NCI-H446 (cell line): Measurements from ENCODE around the gene LTN1.
"Not testable (repeated sequence)": the region's sequence is repeated elsewhere in the genome, so short reads cannot be mapped to it uniquely, and the experiment has no call there.

Experiments
- DNase-seq, 2 experiments: peaks; one replicate each; lab custom pipeline; 2025; lab: John Stamatoyannopoulos, UW

Gene LTN1

GRCh38 chr21:28979092-28979491 is 13.6 kb downstream of the LTN1 start:
- DNase-seq, result no peak

GRCh38 chr21:28975397-28975796 is 17.3 kb downstream of the LTN1 start:
- DNase-seq, result no peak

DNA sequence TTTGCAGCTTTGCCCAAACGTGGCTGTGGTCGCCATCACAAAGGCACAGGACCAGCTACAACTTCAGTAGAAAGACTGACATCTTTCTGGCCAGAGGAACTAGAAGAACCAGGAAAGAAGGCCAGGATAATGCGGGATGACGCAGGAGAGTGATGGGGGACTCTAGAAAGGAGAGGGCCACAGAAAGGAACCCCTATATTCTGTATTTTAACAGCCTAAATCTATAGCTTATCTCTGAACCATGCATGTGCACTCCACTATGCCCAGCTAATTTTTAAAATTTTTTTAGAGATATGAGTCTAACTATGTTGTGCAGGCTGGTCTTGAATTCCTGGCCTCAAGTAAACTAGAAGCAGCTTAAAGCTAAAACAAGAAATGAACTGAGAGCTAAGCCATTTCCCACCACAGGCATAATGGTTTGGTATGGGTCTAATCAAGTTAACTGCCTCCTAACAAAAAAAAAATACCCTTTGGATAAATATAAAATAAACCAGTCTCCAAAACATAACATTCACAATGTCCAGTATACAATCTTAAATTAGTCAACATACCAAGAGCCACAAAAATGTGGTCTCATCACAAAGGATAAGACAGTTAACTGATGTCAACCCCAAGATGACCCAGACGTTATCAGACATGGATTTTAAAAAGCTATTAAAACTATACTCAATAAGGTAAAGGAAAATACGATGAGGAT is 18.0 kb downstream of the LTN1 start:
- no peak for DNase-seq

- DNase-seq, result no peak
Measured at GRCh38 chr21:28972398-28972797, 20.3 kb downstream of the LTN1 start.

- DNase-seq, result no peak
Measured at GRCh38 chr21:28971171-28971570, 21.5 kb downstream of the LTN1 start.

DNA sequence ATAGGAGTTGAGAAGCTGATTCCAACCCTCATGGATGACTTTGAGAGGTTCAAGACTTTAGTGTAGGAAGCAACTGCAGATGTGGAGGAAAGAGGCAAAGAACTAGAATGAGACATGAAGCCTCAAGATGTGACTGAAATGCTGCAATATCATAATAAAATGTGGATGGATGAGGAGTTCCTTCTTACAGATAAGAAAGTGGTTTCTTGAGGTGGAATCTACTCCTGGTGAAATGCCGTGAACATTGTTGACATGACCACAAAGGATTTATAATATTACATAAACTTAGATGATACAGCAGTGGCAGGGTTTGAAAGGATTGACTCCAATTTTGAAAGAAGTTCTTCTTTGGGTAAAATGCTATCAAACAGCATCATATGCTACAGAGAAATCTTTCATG is 28.8 kb downstream of the LTN1 start:
- DNase-seq, result no peak

DNA sequence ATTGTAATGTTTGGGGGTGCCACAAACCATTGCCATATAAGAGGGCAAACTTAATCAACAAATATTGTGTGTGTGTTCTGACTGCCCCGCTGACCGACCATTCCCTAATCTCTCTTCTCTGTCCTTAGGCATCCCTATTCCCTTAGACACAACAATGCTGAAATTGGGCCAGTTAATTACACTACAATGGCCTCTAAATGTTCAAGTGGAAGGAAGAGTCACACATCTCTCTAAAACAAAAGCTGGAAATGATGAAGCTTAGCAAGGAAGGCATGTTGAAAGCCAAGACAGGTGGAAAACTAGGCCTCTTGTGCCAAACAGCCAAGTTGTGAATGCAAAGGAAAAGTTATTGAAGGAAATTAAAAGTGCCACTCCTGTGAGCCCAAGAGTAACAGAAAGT is 30.2 kb downstream of the LTN1 start:
- DNase-seq, result no peak

- no peak for DNase-seq
Measured at GRCh38 chr21:28961927-28962326, 30.8 kb downstream of the LTN1 start.

DNA sequence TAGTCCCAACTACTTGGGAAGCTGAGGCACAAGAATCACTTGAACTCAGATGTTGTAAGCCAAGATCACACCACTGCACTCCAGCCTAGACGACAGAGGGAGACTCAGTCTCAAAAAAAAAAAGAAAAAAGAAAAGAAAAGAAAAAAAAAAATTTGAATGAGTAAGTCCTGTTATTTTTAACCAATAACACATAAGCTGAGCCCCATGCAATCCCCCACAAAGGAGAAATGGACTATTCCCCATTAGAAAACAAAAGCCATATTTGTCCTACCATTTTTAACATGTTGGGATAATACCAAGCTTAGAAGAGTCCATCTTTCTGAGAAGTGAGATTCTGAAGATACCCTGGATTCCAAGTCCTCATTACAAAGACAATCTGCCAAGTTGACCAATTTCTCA is 32.4 kb downstream of the LTN1 start:
- DNase-seq, result no peak

DNA sequence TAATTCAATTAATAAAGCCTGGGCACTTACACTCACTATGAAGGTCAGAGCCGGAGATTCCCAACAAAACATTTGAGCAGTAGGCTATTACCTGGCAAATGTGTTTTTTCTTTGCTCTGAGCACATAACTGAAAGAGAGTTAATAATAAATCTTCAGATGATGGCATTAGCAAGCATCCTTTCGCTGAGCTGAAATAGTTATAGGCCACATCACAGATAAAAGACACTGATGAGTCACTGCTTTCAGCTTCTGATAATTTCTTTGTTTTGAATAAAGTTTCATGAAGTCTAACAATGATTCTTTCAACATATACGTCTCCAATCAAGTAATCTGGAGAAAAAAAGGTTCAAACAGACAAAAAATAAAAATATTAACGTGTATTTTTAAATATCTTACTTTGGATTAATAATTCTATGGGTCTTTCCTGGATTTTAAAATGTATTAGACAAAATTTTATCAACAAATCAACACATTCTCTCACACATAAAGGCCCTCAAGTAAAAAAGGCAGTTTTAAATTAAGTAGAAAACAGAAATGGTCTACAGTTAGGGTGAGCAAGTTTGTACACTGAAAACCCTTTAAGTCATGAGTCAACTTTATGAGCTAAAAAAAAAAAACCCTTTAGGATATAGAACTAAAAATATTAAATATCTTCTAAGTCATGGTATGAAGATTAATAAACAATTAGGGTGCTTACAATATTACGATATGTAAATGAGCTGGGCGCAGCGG is 33.1 kb downstream of the LTN1 start:
- DNase-seq, result no peak

DNA sequence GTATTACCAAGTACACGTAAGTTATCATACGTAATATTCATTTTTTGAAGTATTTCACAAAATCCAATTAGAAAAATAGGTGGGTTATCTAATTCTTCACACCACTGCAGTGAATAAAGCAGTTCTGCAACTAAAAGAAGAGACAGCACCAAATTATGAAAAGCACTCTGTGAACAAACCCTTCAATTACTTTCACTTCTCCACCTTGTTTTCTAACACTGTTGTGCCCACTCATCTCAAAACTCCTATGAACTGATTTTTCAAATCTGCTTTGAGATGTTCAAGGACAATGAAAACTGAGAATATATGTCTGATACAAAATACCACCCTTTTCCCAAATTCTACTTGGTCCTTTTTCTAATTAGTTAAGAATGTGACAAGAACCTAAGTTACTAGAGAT is 39.4 kb downstream of the LTN1 start:
- DNase-seq, result no peak

GRCh38 chr21:28952686-28953085 is 40.0 kb downstream of the LTN1 start:
- DNase-seq, result no peak

DNA sequence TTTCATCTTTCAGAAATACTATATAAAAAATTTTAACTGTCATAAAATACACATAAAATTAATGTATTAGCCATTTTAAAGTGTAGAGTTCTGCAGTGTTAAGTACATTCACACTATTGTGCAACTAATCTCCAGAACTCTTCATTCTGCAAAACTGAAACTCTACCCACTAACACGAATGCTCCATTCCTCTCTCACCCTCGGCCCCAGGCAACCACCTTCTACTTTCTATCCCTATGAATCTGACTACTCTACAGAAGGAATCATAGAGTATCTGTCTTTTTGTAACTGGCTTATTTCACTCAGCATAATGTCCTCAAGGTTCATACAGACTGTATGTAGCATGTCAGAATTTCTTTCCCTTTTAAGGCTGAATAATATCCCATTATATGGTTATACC is 43.4 kb downstream of the LTN1 start:
- DNase-seq, result no peak

GRCh38 chr21:28944296-28944695 is 48.4 kb downstream of the LTN1 start:
- no peak for DNase-seq

- DNase-seq, result no peak
Measured at GRCh38 chr21:28943631-28944030, 49.0 kb downstream of the LTN1 start.

- DNase-seq, result no peak
Measured at GRCh38 chr21:28938726-28939125, 54.0 kb downstream of the LTN1 start.

DNA sequence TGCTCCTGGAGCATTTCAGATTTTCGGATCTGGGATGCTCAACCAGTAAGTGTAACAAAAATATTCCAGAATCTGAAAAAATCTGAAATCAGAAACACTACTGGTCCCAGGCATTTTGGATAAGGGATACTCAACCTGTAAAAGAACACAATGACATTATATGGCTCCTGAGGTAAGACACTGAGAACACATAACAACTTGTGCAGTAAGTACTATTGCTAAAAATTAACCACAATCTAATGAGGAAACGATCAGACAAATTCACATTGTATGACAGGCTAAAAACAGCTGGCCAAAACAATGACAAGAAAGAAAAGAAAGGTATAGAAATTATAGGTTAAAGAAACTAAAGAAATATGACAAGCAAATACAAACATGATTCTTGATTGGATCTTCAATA is 54.9 kb downstream of the LTN1 start:
- no peak for DNase-seq

DNA sequence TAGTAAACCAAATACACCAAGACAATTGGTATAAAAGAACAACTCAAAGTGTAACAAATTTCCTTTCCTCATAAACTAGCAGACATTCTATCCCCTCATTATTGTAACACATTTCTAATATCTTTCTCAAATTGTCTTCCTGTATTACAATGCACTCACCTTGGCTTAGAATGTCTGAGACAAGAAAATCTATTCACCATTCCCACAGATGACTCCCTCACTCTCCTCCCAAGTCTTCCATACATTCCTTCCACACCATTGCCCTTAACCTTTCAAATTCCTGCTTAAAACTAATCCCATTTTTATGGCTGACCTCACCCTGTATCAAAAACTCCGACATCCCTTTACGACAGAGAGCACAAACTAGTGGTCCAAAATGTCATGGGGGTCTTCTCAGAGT is 56.0 kb downstream of the LTN1 start:
- no peak for DNase-seq

- no peak for DNase-seq
Measured at GRCh38 chr21:28936036-28936435, 56.6 kb downstream of the LTN1 start.

GRCh38 chr21:28932717-28933116 is 60.0 kb downstream of the LTN1 start:
- no peak for DNase-seq

GRCh38 chr21:28931708-28932372 is 60.8 kb downstream of the LTN1 start:
- DNase-seq, result not testable (repeated sequence)

DNA sequence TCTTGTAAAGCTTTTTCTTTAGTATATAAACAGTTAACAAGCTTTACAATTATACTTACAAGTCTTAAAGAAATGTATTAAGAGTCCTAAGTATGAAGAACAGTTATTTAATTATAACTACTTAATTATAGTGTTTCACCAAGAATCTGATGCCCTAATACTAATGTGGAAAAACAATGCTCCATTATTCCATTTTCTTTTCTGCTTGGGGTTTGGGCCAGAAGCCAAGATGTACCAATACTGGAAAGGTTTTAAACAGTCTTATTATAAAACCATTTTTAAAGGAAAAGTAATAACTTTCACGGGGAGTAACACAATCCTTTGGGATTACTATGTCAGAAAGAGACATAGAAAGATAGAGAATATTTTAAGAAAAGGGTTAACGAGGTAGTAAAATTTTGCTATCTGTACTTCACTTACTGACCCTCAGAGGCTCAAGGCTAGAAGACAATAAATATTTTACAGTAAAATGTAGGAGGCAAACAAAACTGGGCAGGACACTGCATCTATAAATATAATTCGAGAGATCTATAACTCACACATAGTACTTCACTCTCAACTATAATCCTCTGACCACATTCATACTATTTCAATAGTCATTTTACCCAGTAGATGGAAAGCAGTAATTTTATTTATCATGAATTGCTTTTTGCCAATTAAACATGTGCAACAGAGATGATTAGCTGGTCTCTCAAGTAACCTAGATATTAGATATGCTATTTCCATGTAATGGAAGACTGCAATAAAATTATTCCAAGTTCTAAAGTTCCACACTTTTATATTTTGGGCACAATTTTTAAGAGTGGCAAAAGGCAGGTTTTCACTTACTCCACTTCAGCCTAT is 63.9 kb downstream of the LTN1 start:
- DNase-seq, result no peak
